GM18499 (cell line): Measurements from ENCODE around the gene EFEMP2.
"Not testable (repeated sequence)": the region's sequence is repeated elsewhere in the genome, so short reads cannot be mapped to it uniquely, and the experiment has no call there.

Experiments used
- ATAC-seq: cut with Tn5 transposase; IDR thresholded peaks from one replicate; pipeline ENCODE4 v1.9.1; 2021; ENCODE audit warnings: moderate number of reproducible peaks; ENCODE audit not compliant: insufficient read depth, unreplicated experiment

The EFEMP2 gene

DNA sequence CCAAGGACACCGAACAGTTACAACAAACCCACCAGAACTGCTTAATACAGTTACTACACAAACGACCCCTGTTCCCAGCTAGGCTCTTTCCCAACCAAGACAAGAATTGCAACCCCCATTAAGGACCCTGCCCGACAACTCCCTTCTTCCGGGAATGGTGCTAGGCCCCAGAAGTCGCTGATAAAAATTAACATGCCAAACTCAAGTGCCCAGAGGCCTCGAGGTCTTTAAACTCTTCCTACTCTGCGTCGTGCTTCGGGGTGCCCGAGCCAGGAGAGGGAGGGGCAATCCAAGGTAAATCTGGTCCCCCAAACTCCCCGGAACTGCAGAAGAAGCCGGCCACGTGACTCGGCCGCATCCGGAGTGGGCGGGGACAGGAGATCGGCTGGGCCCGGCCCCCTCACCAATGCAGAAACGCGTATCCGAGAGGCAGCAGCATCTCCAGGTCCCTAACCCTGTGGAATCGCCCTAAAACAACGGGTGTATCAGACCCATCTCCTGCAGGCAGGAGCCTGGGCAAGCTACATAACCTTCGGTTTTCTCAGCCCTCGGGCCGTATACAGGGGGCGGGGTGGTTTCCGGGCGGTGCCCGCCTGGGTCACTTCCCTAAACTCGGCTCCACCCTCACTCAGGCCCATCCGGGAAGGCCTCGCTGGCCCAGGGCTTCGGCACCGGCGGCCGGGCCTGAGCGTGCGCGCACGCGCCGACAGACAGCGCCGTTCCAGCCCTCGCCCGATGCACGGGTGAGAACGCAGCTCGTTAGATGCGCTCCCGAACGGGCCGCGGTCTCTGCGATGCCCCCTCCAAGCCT is 15.7 kb downstream of the EFEMP2 start:
- no peak for ATAC-seq

DNA sequence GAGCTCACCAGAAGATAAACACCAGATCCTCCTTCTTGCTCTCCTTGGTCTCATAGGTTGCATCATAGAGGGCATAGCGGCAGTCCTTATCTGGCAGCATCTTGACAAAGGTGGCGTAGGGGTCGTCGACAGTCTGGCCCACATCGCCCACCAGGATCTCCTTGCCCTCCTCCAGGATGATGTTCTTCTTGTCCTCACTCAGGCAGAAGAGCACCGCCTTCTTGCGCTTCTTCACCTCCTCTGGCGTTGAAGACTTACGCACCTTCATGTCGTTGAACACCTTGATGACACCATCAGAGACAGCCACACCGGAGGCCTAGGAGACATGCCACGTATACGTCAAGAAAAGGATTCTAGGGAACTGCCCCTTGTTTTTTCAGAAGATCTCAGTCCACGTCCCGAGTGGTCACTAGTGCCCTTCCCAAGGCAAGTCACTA is 16.7 kb downstream of the EFEMP2 start:
- ATAC-seq = no peak

DNA sequence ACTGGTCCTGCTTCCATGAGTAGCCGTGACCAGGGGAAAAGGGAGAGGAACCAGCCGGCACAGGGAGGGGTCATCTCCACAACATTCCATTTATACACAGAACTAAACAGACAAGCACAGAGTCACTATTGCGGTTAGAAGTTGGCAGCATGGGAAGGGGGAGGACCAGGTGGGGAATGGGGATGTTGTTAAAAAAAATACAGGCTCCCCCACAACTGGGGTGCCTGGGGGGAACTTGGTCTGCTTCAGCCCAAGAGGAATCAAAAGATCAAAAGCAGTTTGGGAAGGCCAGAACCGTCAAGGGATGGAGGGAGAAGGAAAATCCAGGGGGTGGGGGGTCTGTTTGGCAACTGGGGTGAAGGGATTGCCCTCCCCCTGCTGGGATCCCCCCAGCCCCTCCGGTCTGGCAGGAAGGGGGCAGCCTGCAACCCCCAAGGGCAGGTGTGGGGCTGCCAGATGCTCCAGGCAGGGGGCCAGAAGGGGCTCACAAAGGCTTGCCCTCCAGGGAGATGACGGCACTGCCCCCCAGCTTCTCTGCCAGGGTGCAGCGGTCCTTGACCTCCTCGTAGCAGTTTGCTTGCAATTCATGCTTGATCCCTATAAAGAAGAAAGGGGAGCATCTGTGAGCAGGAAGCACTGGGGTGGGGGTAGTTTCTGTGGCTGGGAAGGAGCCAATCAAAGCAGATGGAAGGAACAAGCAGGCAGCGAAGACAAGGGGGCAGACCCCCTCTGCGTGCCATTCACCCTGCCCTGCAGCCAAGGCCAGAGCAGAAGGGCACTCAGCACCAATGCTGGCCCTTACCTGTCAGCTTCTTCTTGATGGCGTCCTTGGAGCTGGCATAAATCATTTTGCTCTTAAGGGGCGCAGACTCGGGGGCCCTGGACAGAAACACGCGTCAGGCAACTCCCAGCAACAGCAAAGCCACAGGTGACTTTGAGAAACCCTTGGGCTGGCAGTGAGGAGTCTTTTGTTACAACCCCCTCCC is 17.5 kb downstream of the EFEMP2 start:
- ATAC-seq = no peak

DNA sequence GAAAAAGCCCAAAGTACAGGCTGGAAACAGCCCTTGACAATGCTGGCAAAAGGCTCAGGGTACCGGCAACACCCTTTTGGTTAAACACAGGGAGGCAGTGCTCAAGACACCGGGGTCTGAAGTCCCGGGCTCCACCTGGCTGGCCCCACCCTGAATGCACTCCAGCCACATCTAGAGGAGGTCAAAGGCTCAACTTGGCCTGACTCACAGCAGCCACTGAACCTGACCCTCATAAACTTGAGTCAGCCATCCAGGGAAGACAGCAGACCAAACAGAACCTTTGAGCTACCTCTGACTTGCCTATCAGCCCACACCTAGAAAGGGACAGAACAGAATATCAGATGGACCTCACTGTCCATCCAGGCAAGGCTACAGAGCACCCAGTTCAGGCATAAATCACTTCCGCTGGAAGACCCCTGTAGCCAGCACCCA is 18.4 kb downstream of the EFEMP2 start:
- no peak for ATAC-seq

DNA sequence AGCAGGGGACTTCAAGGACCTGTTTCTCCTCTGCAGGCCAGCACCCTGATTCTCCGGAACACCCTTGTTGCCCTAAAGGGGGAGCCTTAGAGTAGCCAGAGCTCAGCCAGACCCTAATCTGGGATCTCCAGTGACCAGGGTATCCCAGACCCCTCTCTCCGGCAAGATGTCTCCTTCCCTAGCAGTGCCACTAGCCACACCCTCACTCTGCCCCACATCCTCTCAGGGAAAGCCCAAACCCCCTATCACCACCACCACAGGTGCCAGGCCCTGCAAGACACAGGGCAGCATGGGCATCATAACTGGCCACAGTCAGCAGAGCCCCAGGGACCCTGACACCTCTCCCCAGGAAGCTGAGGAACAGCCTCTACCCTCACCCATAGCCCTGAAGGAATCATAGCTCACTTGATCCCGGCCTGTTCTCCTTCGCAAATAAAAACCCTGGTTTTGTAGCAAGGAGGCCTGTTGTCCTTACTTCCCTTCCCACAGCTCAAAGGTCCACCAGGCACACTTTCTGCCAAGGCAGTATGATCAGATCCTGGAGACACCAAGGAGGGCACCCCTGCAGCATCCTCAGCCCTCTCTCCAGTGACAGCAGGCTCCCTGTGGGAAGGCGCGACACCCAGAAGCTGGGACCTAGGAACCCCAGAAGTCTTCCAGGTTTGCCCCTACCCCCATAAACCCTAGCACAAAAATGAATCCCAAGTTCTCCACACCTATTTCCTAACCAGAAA is 19.2 kb downstream of the EFEMP2 start:
- ATAC-seq = no peak

DNA sequence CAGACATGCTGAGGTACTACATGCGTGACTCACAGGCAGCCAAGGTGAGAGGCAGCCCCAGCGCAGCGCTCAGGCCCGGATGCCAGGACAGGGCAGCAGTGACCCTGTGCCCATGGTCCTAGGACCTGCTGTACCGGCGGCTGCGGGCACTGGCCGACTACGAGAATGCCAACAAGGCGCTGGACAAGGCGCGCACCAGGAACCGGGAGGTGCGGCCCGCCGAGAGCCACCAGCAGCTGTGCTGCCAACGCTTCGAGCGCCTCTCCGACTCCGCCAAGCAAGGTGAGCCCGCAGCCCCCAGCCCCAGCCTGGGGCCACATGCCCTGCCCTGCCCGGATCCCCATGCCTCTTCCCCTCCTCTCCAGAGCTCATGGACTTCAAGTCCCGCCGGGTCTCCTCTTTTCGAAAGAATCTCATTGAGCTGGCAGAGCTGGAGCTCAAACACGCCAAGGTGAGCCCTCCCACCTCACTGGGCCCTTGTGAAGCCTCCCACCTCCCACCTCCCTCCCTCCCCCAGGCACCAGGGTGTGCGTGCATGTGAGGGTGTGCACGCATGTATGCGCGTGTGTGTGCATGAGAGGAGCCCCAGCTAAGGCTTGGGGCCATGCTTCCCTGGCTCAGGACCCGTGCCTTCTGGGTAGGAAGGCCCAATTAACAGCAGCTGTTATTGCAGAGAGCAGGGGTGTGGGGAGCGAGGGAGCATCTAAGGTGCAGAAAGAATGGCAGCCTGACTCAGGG is 19.9 kb downstream of the EFEMP2 start:
- no peak for ATAC-seq

DNA sequence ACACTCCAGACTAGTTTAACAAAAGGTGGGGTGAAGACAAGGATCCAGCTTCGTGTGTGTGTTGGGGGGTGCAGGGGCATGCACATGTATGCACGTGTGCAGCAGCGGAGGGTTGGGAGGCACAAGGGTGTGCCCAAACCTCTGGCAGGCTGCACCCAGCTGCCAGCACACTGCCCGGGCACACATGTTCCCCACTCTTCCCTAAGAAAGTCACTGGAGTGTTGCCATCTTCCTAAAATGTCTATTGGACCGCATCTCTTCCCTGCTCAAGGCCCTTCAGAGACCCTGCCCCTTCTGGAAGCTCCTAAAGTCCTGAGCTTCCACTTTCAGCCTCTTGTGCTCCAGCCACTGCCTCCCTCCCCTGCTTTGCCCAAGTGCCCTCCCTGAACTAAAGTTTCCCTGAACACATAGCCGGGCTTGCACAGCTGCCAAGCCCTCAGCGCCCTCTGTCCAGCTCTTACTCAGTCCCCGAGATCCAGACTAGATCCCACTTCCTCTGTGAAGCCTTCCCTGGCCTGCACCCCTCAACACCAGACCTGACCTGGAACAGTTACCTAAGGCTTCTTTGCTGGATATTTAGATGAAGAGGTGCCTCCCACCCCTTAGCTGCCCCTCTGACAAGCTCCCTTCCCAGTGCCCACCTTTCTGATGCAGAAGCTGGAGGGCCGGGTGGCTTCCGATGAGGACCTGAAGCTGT is 20.6 kb downstream of the EFEMP2 start:
- ATAC-seq = no peak

DNA sequence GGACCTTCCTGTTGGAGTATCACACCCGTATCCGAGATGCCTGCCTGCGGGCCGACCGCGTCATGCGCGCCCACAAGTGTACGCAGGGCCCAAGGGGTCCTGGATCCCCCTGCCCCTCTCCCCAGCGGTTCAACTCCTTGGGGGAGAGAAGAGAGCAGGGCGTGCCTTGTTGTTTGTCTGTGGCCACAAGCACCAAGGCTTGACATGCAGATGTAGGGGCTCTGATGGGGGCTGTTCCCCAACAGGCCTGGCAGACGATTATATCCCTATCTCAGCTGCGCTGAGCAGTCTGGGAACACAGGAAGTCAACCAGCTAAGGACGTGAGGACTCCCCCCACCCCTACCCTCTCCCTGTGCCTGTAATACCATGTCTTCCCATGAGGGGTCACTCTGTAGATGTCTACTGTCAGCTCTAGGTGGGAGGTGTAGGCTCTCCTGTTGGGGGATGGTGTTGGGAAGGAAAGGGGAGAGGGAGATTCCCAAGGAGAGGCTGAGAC is 21.5 kb downstream of the EFEMP2 start:
- no peak for ATAC-seq

DNA sequence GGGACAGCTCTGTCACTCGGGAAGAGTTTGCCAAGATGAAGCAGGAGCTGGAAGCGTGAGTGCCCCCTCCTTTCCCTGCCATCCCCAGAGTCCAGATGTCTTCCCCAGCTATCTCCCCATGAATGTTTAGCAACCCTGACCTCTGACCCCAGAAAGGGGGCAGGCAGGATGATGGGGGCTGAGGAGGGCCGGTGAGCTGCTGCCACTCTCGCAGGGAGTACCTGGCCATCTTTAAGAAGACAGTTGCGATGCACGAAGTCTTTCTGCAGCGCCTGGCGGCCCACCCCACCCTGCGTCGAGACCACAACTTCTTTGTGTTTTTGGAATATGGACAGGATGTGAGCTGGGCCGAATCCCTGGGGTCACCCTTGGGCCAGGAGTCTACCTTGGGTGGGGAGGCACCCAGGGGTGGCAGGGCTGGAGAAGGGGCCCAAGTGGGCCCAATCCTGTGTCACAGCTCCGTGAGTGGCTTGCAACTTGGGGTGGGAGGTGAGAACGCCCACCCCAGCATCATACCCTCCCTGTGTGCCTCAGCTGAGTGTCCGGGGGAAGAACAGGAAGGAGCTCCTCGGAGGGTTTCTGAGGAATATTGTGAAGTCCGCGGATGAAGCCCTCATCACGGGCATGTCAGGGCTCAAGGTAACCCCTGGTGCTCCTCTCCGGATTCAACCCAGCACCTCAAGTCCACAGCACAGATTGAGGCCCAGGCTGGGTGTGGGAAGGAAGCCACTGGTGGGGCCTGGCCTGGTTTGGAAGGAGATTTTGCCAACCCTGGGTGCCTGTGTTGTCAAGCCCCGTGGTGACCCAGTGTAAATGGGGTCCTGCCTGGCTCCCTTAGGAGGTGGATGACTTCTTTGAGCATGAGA is 22.1 kb downstream of the EFEMP2 start:
- ATAC-seq = no peak

DNA sequence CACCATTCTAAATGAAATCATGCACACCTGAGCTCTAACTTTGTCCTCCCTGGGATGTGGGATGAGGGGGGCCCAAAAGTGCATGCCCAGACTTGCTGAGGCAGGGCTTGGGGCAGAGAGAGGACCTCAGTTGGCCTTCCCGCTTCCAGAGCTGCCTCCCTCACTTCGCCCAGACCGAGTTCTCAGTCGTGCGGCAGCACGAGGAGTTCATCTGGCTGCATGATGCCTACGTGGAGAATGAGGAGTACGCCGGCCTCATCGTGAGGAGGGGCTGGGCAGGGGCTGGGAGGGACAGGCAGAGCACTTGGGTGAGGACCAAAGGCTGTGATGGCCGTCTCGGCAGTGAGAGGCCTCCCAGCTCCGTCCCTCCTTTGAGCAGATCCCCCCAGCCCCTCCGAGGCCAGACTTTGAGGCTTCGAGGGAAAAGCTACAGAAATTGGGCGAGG is 22.8 kb downstream of the EFEMP2 start:
- ATAC-seq = no peak

DNA sequence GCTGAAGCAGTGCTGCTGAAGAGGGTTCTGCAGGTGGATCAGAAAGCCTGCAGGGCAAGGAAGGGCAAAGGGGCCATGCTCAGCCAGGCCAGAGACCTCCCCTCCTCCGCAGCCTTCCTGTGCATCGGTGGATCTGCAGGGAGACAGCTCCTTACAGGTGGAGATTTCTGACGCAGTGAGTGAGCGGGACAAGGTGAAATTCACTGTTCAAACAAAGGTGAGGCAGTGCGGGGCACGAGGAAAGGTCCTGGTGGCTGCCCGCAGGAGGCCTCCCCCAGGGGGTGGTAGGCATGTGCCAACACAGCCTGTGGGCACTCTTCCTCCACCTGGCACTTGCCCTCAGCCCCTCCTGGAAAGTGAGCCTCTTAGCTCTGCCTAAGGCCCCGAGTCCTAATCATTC is 23.2 kb downstream of the EFEMP2 start:
- ATAC-seq = no peak

DNA sequence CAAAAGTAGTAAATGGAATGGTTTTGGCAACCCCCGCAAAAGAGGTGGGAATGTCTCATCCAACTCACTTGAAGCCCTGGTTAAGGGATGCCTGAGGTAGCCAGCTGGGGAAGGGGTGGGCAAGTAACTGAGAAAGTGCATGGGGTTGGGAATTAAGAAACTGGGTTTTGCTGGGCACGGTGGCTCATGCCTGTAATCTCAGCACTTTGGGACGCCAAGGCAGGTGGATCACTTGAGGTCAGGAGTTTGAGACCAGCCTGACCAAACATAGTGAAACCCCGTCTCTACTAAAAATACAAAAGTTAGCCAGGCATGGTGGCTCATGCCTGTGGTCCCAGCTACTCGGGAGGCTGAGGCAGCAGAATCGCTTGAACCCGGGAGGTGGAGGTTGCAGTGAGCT is 23.9 kb downstream of the EFEMP2 start:
- ATAC-seq = not testable (repeated sequence)

DNA sequence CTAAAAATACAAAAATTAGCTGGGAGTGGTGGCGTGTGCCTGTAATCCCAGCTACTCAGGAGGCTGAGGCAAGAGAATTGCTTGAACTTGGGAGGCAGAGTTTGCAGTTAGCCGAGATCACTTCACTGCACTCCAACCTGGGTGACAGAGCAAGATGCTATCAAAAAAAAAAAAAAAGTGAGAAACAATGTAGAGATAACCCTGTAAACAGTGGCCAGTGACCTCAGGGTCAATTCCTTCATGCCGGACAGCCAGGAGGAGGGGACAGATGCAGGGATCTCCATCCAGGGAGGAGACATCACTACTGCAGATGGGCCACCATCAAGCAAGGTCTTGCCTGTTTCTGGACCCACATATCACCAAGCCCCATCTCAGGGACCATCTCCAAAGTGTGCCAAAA is 24.9 kb downstream of the EFEMP2 start:
- no peak for ATAC-seq

DNA sequence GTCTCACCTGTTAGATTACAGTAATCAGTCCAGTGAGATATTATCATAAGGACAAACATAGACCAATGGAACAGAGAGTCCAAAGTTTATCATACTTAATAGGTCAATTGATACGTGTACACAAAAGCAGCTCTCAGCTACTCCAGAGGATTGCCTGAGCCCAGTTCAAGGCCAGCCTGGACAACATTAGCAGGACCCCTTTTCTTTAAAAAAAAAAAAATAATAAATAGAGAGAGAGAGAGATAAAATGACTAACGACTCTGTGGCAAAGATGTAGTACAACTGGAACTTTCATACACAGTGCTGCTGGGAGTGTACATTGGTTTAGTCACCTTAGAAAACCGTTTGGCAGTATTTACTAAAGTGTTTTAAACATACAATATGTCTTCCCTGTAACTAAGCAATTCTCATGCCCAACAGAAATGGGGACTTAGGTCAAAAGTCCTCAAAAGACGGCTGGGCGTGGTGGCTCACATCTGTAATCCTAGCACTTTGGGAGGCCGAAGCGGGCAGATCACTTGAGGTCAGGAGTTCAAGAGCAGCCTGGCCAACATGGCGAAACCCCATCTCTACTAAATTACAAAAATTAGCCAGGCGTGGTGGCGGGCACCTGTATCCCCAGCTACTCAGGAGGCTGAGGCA is 28.2 kb downstream of the EFEMP2 start:
- ATAC-seq = no peak

DNA sequence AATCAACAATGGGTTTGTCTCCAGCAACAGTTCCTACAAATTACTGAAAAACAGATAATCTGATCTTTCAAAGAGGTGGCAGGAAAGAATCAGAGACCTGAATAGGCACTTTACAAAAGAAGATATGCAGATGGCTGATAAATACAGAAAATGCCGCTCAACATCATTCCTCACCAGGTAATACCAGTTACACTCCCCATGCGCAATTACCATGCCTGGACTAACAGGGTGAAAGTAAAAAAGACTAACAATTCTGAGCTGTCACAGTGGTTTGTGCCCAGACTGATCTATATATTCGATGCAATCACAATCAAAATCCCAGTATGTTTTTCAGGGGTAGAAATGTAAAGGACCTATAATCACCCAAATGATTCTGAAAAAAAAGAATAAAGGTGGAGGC is 28.8 kb downstream of the EFEMP2 start:
- ATAC-seq = no peak

DNA sequence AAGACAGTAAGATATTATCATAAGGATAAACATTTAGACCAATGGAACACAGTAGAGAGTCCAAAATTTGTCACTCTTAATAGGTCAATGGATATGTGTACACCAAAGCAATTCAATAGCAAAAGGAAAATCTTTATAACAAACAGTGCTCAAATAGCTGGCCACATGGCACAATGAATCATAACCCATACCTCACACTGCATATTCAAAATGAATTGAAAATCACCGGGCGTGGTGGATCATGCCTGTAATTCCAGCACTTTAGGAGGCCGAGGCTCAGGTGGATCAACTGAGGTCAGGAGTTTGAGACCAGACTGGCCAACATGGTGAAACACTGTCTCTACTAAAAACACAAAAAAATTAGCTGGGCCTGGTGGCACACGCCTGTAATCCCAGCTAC is 30.5 kb downstream of the EFEMP2 start:
- ATAC-seq = no peak

DNA sequence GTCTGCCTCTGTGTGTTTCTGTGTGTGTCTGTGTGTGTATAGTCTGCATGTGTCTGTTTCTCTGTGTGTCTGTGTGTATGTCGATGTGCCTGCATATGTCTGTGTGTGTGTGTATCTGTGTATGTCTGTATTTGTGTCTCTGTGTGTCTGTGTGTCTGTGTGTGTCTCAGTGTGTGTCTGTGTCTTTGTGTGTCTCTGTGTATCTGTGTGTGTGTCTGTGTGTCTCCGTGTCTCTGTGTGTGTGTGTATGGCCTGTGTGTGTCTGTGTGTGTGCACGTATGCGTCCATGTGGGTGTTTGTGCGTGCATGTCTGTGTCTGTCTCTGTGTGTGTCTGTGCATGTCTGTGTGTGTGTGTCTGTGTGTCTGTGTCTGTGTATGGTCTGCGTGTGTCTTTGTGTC is 38.4 kb downstream of the EFEMP2 start:
- ATAC-seq = no peak
